ENCODE measurements around the gene PPP1R15B. TPM values are rescaled to one million over a fixed set of nuclear protein-coding genes. Genes with fewer than 3 reads are reported as not detected.
A peak's percentile ranks its signal among the peaks of the same experiment; 100 is the strongest.

PPP1R15B gene
- total RNA-seq: 39.2 TPM

GRCh38 chr1:204411451-204412204, at the start of gene PPP1R15B:
TSS of gene PPP1R15B (minus strand) at chr1:204411817. CDS start at chr1:204411411, 406 bp downstream.
- peak; percentile 100 for DNase-seq

GRCh38 chr1:204460346-204460745, 48.7 kb upstream of the PPP1R15B start:
- DNase-seq: no peak

DNA sequence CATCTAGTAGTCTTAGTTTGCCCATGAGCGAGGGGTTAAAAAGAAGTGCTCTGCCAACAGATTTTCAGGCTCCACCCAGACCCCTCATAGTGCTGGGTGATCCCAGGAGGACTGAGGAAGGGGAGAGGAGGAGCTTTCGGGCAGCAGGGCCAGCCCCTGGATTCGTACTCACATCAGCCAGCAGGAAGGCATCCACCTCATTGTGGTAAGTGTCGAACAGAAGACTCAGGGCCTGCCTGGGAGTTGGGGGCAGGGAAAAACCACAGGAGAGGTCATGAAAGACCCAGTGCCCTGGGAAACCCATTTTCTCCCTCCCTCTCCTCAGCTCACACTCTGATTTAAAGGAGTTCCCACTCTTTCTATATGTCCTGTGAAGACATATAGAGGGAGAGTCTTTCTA, 48.1 kb upstream of the PPP1R15B start:
- DNase-seq: no peak

DNA sequence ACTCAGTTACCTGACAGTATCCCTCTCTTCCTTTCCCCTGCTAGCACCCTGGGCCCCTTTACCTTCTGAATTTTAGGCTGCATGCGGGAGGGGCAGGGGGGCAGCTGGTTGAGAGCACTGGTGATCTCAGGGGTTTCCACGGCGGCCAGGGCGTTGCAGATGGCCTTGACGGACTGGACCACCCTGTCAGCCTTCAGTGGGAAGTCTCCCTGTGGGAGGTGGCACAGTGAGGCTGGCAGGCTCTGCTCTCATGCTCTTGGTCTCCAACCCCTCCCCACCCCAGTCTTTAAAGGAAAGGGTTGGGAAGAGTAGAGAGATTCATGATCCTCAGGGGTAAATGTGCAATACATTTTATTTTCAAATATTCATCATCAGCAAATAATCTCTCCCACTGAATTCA, 46.0 kb upstream of the PPP1R15B start:
- no peak for DNase-seq

- DNase-seq: peak; percentile 94
Measured at GRCh38 chr1:204456826-204457442, 45.3 kb upstream of the PPP1R15B start.

DNA sequence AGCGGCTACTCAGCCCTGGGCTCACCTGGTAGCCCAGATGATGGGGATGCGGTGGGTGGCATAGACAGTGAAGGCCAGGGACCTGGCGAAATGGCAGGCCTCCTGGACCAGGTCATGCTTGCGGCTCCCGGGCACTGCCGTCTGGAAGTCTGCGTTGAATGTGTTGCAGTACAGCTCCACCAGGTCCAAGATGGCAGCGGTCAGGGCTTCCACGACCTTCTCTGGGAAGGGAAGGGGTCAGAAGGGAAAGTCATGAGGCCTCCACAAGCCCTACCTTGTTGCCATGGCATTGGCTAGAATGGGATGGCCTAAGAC, 44.2 kb upstream of the PPP1R15B start:
- no peak for DNase-seq

- no peak for DNase-seq
Measured at GRCh38 chr1:204455063-204455830, 43.6 kb upstream of the PPP1R15B start.

GRCh38 chr1:204454476-204454875, 42.9 kb upstream of the PPP1R15B start:
- no peak for DNase-seq

- DNase-seq: no peak
Measured at GRCh38 chr1:204453141-204453772, 41.6 kb upstream of the PPP1R15B start.

GRCh38 chr1:204451352-204452124, 39.9 kb upstream of the PPP1R15B start:
- no peak for DNase-seq

DNA sequence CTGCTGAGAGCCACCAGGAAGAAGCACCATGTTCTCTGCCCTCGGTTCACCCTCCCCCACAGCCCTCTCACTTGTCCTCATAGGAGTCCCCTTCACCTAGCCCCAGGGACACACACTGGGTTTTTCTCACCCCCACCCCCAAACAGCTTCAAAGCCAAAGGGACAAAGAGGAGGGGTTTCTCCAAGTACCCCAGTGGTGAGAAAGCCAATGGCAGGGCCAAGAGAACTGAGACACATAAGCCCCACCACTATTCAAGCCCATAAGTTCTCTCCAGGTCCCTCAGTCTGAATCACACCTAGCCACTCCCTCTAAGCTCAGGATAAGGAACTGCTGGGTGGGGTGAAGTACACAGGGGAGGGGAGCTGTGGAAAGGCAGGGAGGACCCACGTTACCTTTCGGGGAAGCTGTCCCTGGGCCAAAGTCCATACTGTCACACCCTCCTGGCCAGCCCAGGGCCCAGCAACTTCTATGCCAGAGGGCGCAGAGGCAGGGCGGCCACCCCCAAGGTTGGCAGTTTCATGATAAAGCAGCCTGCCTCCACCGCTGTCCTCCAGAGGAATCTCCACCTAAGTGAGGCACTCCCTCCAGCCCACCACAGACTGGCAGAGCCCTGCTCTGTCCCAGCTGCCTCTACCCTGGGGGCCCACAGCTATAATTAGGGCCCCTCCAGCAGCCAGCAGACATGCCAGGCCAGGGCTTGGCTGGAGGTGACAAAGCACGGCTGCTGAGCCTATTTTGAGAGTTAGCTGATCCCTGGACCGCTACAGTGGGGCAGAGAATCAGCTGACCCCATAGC, 39.0 kb upstream of the PPP1R15B start:
- DNase-seq: no peak

GRCh38 chr1:204449678-204450280, 38.2 kb upstream of the PPP1R15B start:
- no peak for DNase-seq

- no peak for DNase-seq
Measured at GRCh38 chr1:204448991-204449677, 37.5 kb upstream of the PPP1R15B start.

DNA sequence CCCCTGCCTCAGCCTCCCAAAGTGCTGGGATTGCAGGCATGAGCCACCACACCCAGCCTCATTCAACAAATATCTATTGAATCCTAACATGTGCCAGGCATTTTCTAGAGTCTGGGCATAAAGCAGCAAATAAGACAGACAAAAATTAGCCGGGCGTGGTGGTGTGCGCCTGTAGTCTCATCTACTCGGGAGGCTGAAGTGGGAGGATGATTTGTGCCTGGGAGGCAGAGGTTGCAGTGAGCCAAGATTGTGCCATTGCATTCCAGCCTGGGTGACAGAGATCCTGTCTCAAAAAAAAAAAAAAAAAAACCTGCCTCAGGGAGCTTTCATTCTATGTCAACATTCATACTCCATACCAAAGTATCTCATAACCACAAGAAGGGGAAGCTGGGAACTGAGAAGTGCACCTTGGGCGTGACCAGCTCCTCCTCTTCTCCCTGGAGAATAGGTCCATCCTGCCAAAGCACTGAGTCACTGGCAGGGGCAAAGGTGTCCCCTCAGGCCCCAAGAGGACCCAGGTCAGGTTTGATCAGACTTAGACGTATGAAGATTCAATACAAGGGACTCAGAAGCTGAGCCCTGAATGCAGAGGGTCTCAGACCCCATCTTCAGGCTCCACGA, 36.8 kb upstream of the PPP1R15B start:
- DNase-seq: no peak

DNA sequence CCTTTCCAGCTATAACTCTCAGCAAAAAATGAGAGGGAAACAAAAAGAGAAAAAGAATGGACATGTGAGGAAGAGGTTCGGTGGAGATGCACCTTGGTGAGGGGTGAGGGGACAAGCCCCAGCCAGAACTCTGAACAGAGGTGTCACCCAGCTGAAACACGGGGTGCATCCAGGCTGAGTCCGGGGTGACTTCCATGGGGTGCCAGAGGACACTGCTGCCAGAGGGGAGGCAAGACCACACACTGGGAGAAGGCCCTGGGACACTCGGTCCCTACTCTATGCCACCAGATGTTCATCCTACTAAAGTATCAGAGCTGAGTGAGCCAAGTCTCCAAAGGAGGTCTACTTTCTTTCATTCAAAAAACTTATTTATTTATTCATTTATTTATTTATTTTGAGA, 36.1 kb upstream of the PPP1R15B start:
- no peak for DNase-seq

- no peak for DNase-seq
Measured at GRCh38 chr1:204447190-204447589, 35.6 kb upstream of the PPP1R15B start.

DNA sequence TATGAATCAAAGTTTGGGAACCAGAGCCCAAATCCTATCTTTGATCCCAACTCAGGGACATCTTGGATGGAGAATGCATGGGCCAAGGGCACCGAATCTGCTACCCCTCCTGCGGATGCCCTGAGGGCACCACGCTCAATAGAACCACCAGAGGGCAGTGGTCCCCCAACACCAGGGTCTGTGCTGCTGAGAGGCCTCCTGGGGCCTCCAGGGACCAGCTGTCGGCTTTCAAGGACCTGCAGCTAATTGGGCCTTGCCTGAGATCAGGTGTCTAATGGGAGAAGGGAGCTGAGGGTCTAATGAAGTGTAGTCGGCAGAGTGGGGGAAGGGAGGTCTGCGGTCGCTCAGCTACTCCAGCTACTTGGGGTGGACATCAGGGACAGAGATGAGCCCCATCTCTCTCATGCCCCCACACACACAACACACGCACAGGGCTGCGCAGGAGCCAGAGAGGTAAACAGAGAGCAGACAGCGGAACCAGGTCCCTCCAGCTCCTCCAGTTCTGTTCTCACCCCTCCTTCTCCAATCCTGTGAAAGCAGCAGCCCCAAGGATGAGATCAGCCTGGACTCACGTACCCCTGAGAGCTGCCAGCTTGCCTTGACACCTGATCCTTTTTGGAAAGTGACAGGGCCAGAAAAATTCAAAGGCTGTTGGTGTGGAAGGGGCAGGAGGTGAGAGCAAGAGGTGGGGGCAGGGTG, 34.9 kb upstream of the PPP1R15B start:
- DNase-seq: peak; percentile 19

DNA sequence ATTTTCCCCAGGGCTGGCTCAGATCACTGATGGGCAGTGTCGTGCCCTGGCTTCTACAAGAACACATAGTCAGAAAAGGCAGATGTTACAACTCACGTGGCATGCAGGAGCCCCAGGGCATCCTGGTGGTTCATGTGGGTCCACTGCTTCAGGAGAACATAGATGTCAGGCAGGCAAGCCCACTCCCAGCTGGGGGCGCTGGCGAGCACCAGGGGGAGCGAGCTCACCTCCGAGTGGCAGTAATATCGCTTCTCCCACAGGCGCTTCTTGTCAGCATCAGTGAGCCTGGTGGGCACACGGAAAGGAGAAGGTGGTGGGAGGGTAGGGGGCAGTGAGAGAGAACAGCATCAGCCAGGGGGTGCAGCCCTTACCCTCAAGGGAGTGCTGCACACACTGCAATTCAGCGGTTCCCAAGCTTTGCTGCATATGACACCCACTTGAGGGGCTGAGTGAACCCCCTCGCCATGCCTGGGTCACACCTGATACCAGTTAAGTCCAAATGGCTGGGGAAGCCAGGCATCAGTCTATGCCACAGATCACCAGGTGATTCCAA, 34.3 kb upstream of the PPP1R15B start:
- DNase-seq: no peak

Data from skin of body (tissue), 2 donors.